Osteocyte (in vitro differentiated cells): ENCODE data around the gene MAP3K20. TPM values are rescaled to one million over a fixed set of nuclear protein-coding genes. Genes with fewer than 3 reads are reported as not detected.

ENCODE experiments used
- DNase-seq: peaks from one replicate; pipeline ENCODE4 v3.0.0; 2021; ENCODE audit warnings: mixed read lengths; ENCODE audit not compliant: unreplicated experiment; ENCODE audit errors: extremely low spot score
- H3K27ac Mint-ChIP-seq: one replicate; pipeline ENCODE4 v1.8.0; 2021; ENCODE audit warnings: mild to moderate bottlenecking, mixed read lengths; ENCODE audit not compliant: unreplicated experiment
- H3K27me3 Mint-ChIP-seq: one replicate; pipeline ENCODE4 v1.8.0; 2021; ENCODE audit warnings: mixed read lengths; ENCODE audit not compliant: unreplicated experiment
- H3K36me3 Mint-ChIP-seq: one replicate; pipeline ENCODE4 v1.8.0; 2021; ENCODE audit warnings: mixed read lengths; ENCODE audit not compliant: unreplicated experiment
- H3K4me1 Mint-ChIP-seq: one replicate; pipeline ENCODE4 v1.8.0; 2021; ENCODE audit warnings: mixed read lengths; ENCODE audit not compliant: unreplicated experiment
- H3K4me3 Mint-ChIP-seq: one replicate; pipeline ENCODE4 v1.8.0; 2021; ENCODE audit warnings: mild to moderate bottlenecking, moderate library complexity, mixed read lengths; ENCODE audit not compliant: unreplicated experiment
- H3K9me3 Mint-ChIP-seq: one replicate; pipeline ENCODE4 v1.8.0; 2021; ENCODE audit warnings: mixed read lengths; ENCODE audit not compliant: unreplicated experiment
- CTCF ChIP-seq: fragments of 200-600 bp; sonication (generic); IDR thresholded peaks from 2 replicates; pipeline ENCODE4 v1.5.0; 2021; ENCODE audit warnings: antibody characterized with exemption, mild to moderate bottlenecking, moderate library complexity
- total RNA-seq: library from RNA; stranded (reverse); gene quantifications from 2 replicates; pipeline ENCODE4 v1.2.1, GENCODE V29; 2021

The MAP3K20 gene
- total RNA-seq, 1 donor from 2014 or later = 57.4 TPM

- no peak overlapping the region for H3K4me3 Mint-ChIP-seq
- H3K27ac Mint-ChIP-seq = no peak overlapping the region
- no peaks in the 10 kb centered on the region for H3K36me3 Mint-ChIP-seq
- peaks cover 5% of the 10 kb centered on the region for H3K27me3 Mint-ChIP-seq
- H3K4me1 Mint-ChIP-seq = no peaks in the 10 kb centered on the region
- no peak for TF ChIP-seq CTCF
- peaks cover 10% of the 10 kb centered on the region for H3K9me3 Mint-ChIP-seq
- DNase-seq = no peak
Observed at GRCh38 chr2:173311844-173312606, 236.4 kb downstream of the MAP3K20 start.
